H9 (cell line): Measurements from ENCODE around the gene TAP2. TPM values are rescaled to one million over a fixed set of nuclear protein-coding genes. Genes with fewer than 3 reads are reported as not detected.

Experiments used
- DNase-seq: peaks from one replicate; pipeline ENCODE4 v3.0.0-alpha.2; 2017
- H2AFZ ChIP-seq: one replicate; pipeline ENCODE4 v1.6.1; 2013; ENCODE audit warnings: mild to moderate bottlenecking, low read length, control low read depth, moderate library complexity
- H2AK5ac ChIP-seq: 2 replicates; pipeline ENCODE4 v1.6.1; 2013; ENCODE audit warnings: low read length, control low read depth, mixed read lengths; ENCODE audit not compliant: insufficient read length
- H2BK120ac ChIP-seq: one replicate; pipeline ENCODE4 v1.6.1; 2013; ENCODE audit warnings: low read depth, mild to moderate bottlenecking, low read length, control low read depth, inconsistent platforms; ENCODE audit not compliant: poor library complexity, severe bottlenecking
- H2BK12ac ChIP-seq: 2 replicates; pipeline ENCODE4 v1.6.1; 2013; ENCODE audit warnings: low read length, control low read depth, mixed read lengths, low read depth; ENCODE audit not compliant: insufficient read length
- H2BK15ac ChIP-seq: 2 replicates; pipeline ENCODE4 v1.6.1; 2013; ENCODE audit warnings: low read depth, low read length, control low read depth
- H2BK20ac ChIP-seq: one replicate; pipeline ENCODE4 v1.6.1; 2013; ENCODE audit warnings: low read depth, mild to moderate bottlenecking, low read length, control low read depth, inconsistent platforms; ENCODE audit not compliant: poor library complexity, severe bottlenecking
- H2BK5ac ChIP-seq: 2 replicates; pipeline ENCODE4 v1.6.1; 2013; ENCODE audit warnings: low read length, control low read depth, mixed read lengths; ENCODE audit not compliant: insufficient read length
- H3K14ac ChIP-seq: 2 replicates; pipeline ENCODE4 v1.6.1; 2013; ENCODE audit warnings: low read length, control low read depth; ENCODE audit not compliant: insufficient read depth
- H3K18ac ChIP-seq: 2 replicates; pipeline ENCODE4 v1.6.1; 2013; ENCODE audit warnings: low read depth, mild to moderate bottlenecking, mixed read lengths, low read length, control low read depth; ENCODE audit not compliant: insufficient read length
- H3K23ac ChIP-seq: 2 replicates; pipeline ENCODE4 v1.6.1; 2013; ENCODE audit warnings: low read length, control low read depth, mixed read lengths, low read depth; ENCODE audit not compliant: insufficient read length
- H3K23me2 ChIP-seq: 2 replicates; pipeline ENCODE4 v1.6.1; 2013; ENCODE audit warnings: low read depth, mild to moderate bottlenecking, mixed read lengths, low read length, control low read depth; ENCODE audit not compliant: insufficient read length, poor library complexity, severe bottlenecking
- H3K27ac ChIP-seq: 2 replicates; pipeline ENCODE4 v1.5.1; 2013; ENCODE audit warnings: low read length, control low read depth, mixed read lengths, low read depth; ENCODE audit not compliant: insufficient read length
- H3K27me3 ChIP-seq: 2 replicates; pipeline ENCODE4 v1.6.1; 2013; ENCODE audit warnings: low read length, control low read depth, inconsistent platforms; ENCODE audit not compliant: insufficient read depth
- H3K4ac ChIP-seq: 2 replicates; pipeline ENCODE4 v1.6.1; 2013; ENCODE audit warnings: low read depth, mild to moderate bottlenecking, control low read depth, inconsistent platforms, low read length, moderate library complexity
- H3K4me1 ChIP-seq: 2 replicates; pipeline ENCODE4 v1.6.1; 2013; ENCODE audit warnings: low read length, control low read depth, inconsistent platforms; ENCODE audit not compliant: insufficient read depth
- H3K4me2 ChIP-seq: 2 replicates; pipeline ENCODE4 v1.6.1; 2013; ENCODE audit warnings: low read length, control low read depth, mixed read lengths; ENCODE audit not compliant: insufficient read length, insufficient read depth
- H3K56ac ChIP-seq: 2 replicates; pipeline ENCODE4 v1.6.1; 2013; ENCODE audit warnings: low read depth, mild to moderate bottlenecking, mixed read lengths, low read length, control low read depth; ENCODE audit not compliant: insufficient read length
- H3K79me1 ChIP-seq: 2 replicates; pipeline ENCODE4 v1.6.1; 2013; ENCODE audit warnings: low read depth, mild to moderate bottlenecking, moderate library complexity, low read length, control low read depth, inconsistent platforms; ENCODE audit not compliant: insufficient read depth, poor library complexity, severe bottlenecking
- H3K79me2 ChIP-seq: 2 replicates; pipeline ENCODE4 v1.6.1; 2013; ENCODE audit warnings: low read length, control low read depth, inconsistent platforms; ENCODE audit not compliant: insufficient read depth
- H3K9ac ChIP-seq: 2 replicates; pipeline ENCODE4 v1.6.1; 2013; ENCODE audit warnings: low read length, control low read depth, mixed read lengths; ENCODE audit not compliant: insufficient read length; ENCODE audit errors: extremely low read depth
- H3K9me3 ChIP-seq: one replicate; pipeline ENCODE4 v1.6.1; 2013; ENCODE audit warnings: low read depth, low read length, inconsistent platforms; ENCODE audit not compliant: control insufficient read depth
- H3T11ph ChIP-seq: one replicate; pipeline ENCODE4 v1.6.1; 2013; ENCODE audit warnings: mild to moderate bottlenecking, low read length, control low read depth, inconsistent platforms
- H4K20me1 ChIP-seq: one replicate; pipeline ENCODE4 v1.6.1; 2013; ENCODE audit not compliant: control insufficient read depth, insufficient read length, insufficient read depth
- H4K5ac ChIP-seq: 2 replicates; pipeline ENCODE4 v1.6.1; 2013; ENCODE audit warnings: low read depth, mild to moderate bottlenecking, mixed read lengths, low read length, control low read depth; ENCODE audit not compliant: insufficient read length
- H4K8ac ChIP-seq: replicated peaks from 2 replicates; pipeline ENCODE4 v1.6.1; 2013; ENCODE audit warnings: low read length, control low read depth, mixed read lengths, low read depth; ENCODE audit not compliant: insufficient read length
- H4K91ac ChIP-seq: 2 replicates; pipeline ENCODE4 v1.6.1; 2013; ENCODE audit warnings: low read depth, mild to moderate bottlenecking, moderate library complexity, mixed read lengths, low read length, control low read depth; ENCODE audit not compliant: insufficient read length
- H3K27ac Mint-ChIP-seq, 3 experiments: 2 replicates in 2 of 3; 3 replicates in 1 of 3; pipeline ENCODE4 v1.8.0; 2020 to 2021; ENCODE audit warnings: mixed read lengths in 3 of 3, mild to moderate bottlenecking in 1 of 3, moderate library complexity in 1 of 3
- H3K27me3 Mint-ChIP-seq: 2 replicates; pipeline ENCODE4 v1.8.0; 2021; ENCODE audit warnings: low read depth, mild to moderate bottlenecking, moderate library complexity, mixed read lengths
- H3K36me3 Mint-ChIP-seq, 3 experiments: 2 replicates in 2 of 3; 3 replicates in 1 of 3; pipeline ENCODE4 v1.8.0; 2020 to 2021; ENCODE audit warnings: low read depth in 3 of 3, mixed read lengths in 3 of 3; ENCODE audit not compliant: insufficient read depth in 1 of 3
- H3K4me1 Mint-ChIP-seq, 2 experiments: 2 replicates each; pipeline ENCODE4 v1.8.0; 2020; ENCODE audit warnings: mixed read lengths in 2 of 2
- H3K4me3 Mint-ChIP-seq, 2 experiments: 2 replicates in 1 of 2; 3 replicates in 1 of 2; pipeline ENCODE4 v1.8.0; 2020 to 2021; ENCODE audit warnings: mild to moderate bottlenecking in 2 of 2, mixed read lengths in 2 of 2, moderate library complexity in 1 of 2
- H3K9me3 Mint-ChIP-seq, 2 experiments: 2 replicates in 1 of 2; 3 replicates in 1 of 2; pipeline ENCODE4 v1.8.0; 2020; ENCODE audit warnings: mild to moderate bottlenecking in 2 of 2, mixed read lengths in 2 of 2, moderate library complexity in 1 of 2
- WGBS: extraction: QIAGEN DNeasy Blood & Tissue Kit; methylation state at CpG from one replicate; pipeline ENCODE4 v1.1.7; 2013; ENCODE audit warnings: missing lambda C conversion rate, low lambda C conversion rate, mixed read lengths; ENCODE audit not compliant: insufficient read length; ENCODE audit errors: extremely low coverage; 5-methylcytosine and 5-hydroxymethylcytosine counted together
- total RNA-seq: library from RNA; stranded (reverse); gene quantifications from 2 replicates; pipeline ENCODE4 v1.2.1, GENCODE V29; 2021
- TF ChIP-seq, protein P1 (sequence below): fragments of 200-600 bp; sonication (generic); conservative IDR thresholded peaks from 3 replicates; pipeline ENCODE4 v1.8.0; 2021; ENCODE audit warnings: antibody characterized with exemption, mild to moderate bottlenecking

The TAP2 gene
- total RNA-seq, 1 experiment from 2014 or later, result 16.3 TPM

DNA sequence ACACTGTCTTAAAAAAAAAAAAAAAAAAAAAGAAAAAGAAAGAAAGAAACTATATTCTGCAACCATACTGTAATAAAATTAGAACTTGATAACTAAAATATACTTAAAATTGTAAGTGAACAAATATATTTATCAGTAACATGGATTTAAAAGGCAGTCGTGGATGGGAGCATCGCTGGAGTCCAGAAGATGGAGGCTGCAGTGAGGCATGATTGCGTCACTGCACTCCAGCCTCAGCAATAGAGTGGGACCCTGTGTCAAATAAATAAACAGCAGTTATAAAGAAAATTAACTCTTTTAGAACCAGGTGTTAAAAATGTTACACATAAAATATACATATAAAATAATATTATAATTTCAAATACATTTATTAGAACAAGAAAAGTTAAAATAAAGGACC lies 24.2 kb upstream of the TAP2 start:
- H2AK5ac ChIP-seq, result no peak overlapping the region
- H4K5ac ChIP-seq, result no peak overlapping the region
- no peak overlapping the region for H3K4me3 Mint-ChIP-seq
- no peak overlapping the region for H3K27ac Mint-ChIP-seq
- H4K20me1 ChIP-seq, result no peaks in the 10 kb centered on the region
- no peak overlapping the region for H3K56ac ChIP-seq
- no peaks in the 10 kb centered on the region for H3K79me2 ChIP-seq
- no peaks in the 10 kb centered on the region for H3K23me2 ChIP-seq
- no peak overlapping the region for H2BK5ac ChIP-seq
- no peaks in the 10 kb centered on the region for H3K27me3 ChIP-seq
- no peak overlapping the region for H3K14ac ChIP-seq
- no peak overlapping the region for H3K4ac ChIP-seq
- TF ChIP-seq, protein P1, sequence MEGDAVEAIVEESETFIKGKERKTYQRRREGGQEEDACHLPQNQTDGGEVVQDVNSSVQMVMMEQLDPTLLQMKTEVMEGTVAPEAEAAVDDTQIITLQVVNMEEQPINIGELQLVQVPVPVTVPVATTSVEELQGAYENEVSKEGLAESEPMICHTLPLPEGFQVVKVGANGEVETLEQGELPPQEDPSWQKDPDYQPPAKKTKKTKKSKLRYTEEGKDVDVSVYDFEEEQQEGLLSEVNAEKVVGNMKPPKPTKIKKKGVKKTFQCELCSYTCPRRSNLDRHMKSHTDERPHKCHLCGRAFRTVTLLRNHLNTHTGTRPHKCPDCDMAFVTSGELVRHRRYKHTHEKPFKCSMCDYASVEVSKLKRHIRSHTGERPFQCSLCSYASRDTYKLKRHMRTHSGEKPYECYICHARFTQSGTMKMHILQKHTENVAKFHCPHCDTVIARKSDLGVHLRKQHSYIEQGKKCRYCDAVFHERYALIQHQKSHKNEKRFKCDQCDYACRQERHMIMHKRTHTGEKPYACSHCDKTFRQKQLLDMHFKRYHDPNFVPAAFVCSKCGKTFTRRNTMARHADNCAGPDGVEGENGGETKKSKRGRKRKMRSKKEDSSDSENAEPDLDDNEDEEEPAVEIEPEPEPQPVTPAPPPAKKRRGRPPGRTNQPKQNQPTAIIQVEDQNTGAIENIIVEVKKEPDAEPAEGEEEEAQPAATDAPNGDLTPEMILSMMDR, result no peak
- H3K27ac ChIP-seq, result no peak overlapping the region
- H3K9me3 Mint-ChIP-seq, result no peaks in the 10 kb centered on the region
- no peaks in the 10 kb centered on the region for H3K4me1 ChIP-seq
- H2BK15ac ChIP-seq, result no peak overlapping the region
- no CpG with 5 or more reads among the region's 3 CpGs for WGBS
- no peak overlapping the region for H3K4me2 ChIP-seq
- no peak overlapping the region for H4K8ac ChIP-seq
- H3K79me1 ChIP-seq, result no peaks in the 10 kb centered on the region
- H3K9ac ChIP-seq, result no peak overlapping the region
- no peaks in the 10 kb centered on the region for H3K9me3 ChIP-seq
- no peak overlapping the region for H2BK120ac ChIP-seq
- no peak overlapping the region for H3K18ac ChIP-seq
- H2BK20ac ChIP-seq, result no peak overlapping the region
- H2AFZ ChIP-seq, result no peak overlapping the region
- H3T11ph ChIP-seq, result no peak overlapping the region
- H4K91ac ChIP-seq, result no peak overlapping the region
- H2BK12ac ChIP-seq, result no peak overlapping the region
- no peak overlapping the region for H3K23ac ChIP-seq
- DNase-seq, result no peak
- H3K36me3 Mint-ChIP-seq, result no peaks in the 10 kb centered on the region
- peaks cover 8 to 11% of the 10 kb centered on the region in 2 experiments for H3K4me1 Mint-ChIP-seq
- H3K27me3 Mint-ChIP-seq, result peaks cover 17% of the 10 kb centered on the region
